Head of caudate nucleus (tissue), 42 donors: ENCODE measurements around the gene UACA.
"Not testable (repeated sequence)": the region's sequence is repeated elsewhere in the genome, so short reads cannot be mapped to it uniquely, and the experiment has no call there.

Experiments
- DNase-seq, 42 donors: peaks; one replicate each; pipeline versions ENCODE4 v3.0.0 to v3.0.0-alpha.2; 2020 to 2021; ENCODE audit warnings: mixed read lengths in 7 of 42
- intact Hi-C: fragments of 100-400 bp; cut with DNase I; formaldehyde crosslinking; loops from one replicate; pipeline ENCODE4 v1.15.0; 2022

UACA gene, protein sequence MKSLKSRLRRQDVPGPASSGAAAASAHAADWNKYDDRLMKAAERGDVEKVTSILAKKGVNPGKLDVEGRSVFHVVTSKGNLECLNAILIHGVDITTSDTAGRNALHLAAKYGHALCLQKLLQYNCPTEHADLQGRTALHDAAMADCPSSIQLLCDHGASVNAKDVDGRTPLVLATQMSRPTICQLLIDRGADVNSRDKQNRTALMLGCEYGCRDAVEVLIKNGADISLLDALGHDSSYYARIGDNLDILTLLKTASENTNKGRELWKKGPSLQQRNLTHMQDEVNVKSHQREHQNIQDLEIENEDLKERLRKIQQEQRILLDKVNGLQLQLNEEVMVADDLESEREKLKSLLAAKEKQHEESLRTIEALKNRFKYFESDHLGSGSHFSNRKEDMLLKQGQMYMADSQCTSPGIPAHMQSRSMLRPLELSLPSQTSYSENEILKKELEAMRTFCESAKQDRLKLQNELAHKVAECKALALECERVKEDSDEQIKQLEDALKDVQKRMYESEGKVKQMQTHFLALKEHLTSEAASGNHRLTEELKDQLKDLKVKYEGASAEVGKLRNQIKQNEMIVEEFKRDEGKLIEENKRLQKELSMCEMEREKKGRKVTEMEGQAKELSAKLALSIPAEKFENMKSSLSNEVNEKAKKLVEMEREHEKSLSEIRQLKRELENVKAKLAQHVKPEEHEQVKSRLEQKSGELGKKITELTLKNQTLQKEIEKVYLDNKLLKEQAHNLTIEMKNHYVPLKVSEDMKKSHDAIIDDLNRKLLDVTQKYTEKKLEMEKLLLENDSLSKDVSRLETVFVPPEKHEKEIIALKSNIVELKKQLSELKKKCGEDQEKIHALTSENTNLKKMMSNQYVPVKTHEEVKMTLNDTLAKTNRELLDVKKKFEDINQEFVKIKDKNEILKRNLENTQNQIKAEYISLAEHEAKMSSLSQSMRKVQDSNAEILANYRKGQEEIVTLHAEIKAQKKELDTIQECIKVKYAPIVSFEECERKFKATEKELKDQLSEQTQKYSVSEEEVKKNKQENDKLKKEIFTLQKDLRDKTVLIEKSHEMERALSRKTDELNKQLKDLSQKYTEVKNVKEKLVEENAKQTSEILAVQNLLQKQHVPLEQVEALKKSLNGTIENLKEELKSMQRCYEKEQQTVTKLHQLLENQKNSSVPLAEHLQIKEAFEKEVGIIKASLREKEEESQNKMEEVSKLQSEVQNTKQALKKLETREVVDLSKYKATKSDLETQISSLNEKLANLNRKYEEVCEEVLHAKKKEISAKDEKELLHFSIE (N-terminal part only)

DNA sequence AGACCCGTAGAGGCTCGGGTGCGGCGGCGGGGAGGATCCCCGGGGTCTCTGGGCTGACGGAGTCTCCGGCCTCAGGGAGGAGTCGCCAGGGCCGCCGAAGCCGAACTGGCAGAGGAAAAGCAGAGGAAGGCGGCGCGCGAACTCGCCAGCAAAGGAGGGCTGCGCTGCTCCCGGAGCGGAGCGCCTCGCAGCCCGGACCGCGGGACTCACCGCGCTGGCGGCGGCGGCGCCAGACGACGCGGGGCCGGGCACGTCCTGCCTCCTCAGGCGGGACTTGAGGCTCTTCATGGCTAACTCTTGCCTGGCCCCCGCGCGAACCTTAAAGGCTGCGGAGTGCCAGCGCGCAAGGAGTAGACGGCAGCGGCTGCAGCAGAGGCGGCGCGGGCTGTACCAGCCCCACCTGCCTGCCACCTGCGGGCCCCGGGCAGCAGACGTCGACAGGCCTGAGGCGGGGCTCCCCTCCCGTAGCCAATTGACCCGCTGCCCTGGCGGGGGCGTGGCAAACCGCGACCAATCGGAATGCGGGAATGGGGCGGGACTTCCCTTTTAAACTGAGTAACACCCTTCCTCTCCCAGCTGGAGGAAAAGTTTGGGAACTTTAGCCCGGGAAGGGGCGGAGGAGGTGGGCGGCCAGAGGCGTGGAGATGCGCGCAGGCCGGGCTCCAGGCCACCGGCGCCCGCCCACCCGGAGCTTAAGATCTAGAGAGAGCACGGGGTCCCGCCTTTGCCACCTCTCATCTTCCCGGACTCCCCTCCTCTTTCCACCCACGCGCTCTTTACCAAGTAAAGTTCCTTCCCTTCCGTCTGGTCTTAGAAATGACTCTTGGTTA, at the start of gene UACA:
TSS of gene UACA (minus strand) at position 439 of the 830 bp plus-strand sequence. CDS start at position 288, 151 bp downstream.
- peak; percentile 90 to 98 (median 95) for DNase-seq
- intact Hi-C loops: no loop called here

GRCh38 chr15:70812827-70813364, 49.5 kb upstream of the UACA start:
- intact Hi-C loops: loop anchor here (10.0 kb wide), 1 partner anchor 128 kb away; no protein-coding TSS in a partner anchor
- no peak for DNase-seq

DNA sequence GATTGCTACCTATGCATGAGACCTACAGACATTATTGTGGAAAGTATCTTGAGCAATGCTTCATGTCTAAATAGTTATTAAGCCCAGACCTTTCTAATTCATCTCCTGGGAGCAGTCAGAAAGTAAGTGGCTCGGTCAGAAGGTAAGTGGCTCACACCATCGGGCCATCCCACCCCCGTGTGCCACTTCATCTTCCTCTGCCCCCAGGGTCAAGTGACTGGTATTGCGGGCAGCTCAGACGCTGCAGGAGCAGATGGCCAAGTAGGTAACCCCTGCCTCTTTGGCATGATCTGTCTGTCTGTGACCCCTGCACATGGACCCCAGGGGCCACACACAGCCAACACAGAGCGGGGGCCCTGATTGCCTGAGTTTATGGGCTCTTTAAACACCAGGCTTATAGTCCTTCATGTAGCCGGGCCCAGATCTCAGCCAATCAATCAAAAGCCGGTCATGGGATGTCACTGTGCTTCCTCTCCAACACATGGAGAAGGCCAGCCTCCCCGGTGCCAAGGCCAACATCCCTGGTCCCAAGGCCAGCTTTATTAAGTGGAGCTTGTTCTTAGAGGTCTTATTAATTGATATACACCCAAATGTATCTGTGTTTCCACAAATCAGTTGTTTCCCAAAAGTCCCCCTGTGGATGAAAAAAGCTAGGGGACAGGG, 47.7 kb upstream of the UACA start:
- intact Hi-C loops: loop anchor here (10.0 kb wide), 1 partner anchor 126 kb away; no protein-coding TSS in a partner anchor
- DNase-seq: no peak

GRCh38 chr15:70806992-70807712, 43.8 kb upstream of the UACA start:
- intact Hi-C loops: no loop called here
- peak in 24 of 42 donors; percentile 13 to 66 (median 41) for DNase-seq

- DNase-seq, intact Hi-C loops: not testable (repeated sequence)
Observed at GRCh38 chr15:70804388-70804787, 41.0 kb upstream of the UACA start.

GRCh38 chr15:70802629-70803028, 39.3 kb upstream of the UACA start:
- no peak for DNase-seq
- intact Hi-C loops: no loop called here

GRCh38 chr15:70801109-70801508, 37.8 kb upstream of the UACA start:
- intact Hi-C loops: no loop called here
- DNase-seq: no peak

DNA sequence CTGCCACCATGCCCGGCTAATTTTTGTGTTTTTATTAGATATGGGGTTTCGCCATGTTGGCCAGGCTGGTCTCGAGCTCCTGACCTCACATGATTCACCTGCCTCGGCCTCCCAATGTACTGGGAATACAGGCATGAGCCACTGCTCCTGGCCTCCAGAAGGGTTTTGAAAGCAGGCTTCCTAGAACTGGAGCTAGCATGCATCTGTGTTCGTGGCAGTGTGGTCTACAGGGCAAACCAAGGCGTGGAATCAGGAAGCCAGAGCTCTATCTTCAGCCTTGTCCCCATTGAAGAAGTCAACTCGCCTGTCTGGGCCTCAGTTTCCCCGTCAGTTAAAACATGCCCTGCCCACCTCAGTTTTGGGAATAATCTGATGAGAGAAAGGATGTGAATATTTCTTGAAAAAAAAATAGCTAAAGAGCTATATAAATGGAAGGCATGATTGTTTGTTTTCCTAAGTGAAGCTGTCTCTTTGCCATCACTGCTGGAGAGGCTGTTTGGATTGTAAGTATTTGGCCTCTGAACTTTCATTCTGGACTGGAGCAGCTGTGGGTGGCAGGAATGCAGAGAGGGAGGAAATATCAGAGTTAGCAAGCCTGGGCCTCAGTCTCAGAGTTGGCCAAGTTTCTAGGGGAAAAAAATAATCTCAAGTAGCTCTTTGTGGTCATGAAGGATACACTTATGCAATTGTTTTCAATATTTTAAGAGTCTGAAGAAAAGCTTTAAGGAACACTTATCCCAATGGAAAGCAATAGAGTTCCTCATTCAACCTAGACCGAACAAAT, 36.5 kb upstream of the UACA start:
- no peak for DNase-seq

GRCh38 chr15:70797464-70797863, 34.1 kb upstream of the UACA start:
- intact Hi-C loops: no loop called here

More for the DNA sequence above, 36.5 kb upstream of the UACA start:
- intact Hi-C loops: no loop called here

GRCh38 chr15:70796516-70797310, 33.4 kb upstream of the UACA start:
- DNase-seq: no peak
- intact Hi-C loops: no loop called here

More at GRCh38 chr15:70797464-70797863, 34.1 kb upstream of the UACA start:
- no peak for DNase-seq

DNA sequence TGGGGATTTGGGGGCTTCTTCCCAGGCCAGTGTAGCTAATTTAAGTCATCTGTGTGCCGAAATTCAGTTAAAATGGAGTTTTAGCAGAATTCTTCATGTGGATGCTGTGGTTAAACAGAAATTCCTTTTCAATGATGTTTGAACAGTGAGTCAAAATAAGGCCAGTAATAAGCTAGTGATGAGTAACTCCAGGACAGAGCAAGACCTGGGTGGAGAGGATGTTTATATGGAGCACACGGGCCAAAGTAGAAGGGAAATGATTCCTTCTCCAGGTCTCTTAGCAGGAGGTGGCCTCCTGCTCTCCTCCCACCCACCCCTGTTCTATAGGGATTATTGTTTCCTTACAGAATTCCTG, 31.9 kb upstream of the UACA start:
- no peak for DNase-seq
- intact Hi-C loops: no loop called here

DNA sequence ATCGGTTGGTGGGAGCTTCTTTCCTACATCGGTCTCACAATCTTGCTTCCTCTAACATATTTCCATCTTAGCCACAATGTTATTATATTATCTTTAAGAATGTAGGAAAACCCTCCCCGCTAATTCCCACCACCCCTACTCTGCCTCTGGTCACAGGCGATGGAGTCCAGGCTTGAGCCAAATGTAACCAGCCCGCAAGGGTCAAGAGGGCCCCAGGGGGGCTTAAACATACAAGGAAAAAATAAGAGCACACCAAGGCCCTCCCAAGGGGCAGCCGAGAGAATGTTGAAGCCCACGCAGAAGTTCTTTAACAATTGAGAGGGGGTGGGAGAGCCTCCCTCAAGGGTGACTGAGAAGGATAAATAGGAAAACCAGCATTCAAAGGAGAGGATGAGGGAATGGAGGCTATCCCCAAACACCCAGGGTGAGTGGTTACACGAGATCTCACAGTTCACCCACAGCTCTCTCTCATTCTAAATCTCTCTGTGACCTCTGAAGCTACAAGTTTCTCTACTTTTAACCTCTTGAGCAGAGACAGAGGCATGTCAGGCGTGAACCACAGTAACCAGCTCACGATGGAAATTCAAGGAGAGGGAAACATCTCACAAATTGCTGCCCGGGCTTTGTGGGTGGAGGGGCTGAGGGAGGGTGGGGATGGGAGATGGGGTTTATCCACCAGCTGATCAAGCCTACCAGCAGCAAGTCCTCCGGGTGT, 31.4 kb upstream of the UACA start:
- intact Hi-C loops: no loop called here
- DNase-seq: no peak

DNA sequence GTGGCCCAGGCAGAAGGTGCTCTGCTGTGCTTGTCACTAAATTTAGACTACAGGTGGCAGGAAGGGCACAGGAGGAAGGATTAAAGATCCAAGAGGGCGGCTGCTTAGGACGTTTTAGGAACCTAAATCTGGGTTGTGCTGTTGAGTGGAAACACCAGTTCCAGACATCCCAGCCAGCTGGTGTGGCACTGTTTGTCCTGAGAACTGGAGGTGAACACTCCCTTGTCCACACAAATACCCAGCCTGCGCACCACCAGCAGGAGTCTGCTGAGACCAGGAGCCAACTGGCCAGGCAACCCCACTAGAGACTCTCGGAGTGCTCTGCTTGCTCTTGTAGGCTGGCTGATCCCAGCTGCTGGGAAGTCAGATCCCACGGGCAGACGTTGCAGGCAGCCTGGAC, 30.3 kb upstream of the UACA start:
- no peak for DNase-seq
- intact Hi-C loops: no loop called here

DNA sequence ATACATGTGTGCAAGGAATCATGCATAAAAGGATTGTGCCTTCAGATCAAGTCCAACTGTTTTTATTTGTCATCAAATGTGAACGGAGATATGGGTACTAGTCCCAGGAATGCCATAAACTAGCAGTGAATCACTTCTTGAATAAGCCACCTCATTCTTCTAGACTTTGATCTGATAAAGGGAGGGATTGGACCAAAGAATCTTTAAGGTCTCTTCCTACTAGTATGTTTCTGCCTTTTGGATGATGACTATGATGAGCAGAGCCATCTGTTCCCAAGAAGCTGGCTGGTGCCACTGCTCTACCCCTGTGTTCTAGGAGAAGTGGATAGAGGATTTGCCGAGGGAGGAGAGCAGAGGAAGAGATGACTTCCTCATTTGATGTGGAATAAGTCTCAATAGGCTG, 28.8 kb upstream of the UACA start:
- DNase-seq: no peak
- intact Hi-C loops: no loop called here

GRCh38 chr15:70791259-70791658, 27.9 kb upstream of the UACA start:
- DNase-seq: no peak
- intact Hi-C loops: no loop called here
